22Rv1 (cell line): ENCODE measurements around the gene BIRC5.
A peak's percentile ranks its signal among the peaks of the same experiment; 100 is the strongest.

Experiments
- H3K27ac ChIP-seq: fragments of 450-650 bp; 2 replicates; pipeline ENCODE4 v1.5.1; 2017
- ZFX ChIP-seq: fragments of 450-650 bp; IDR thresholded peaks from 2 replicates; pipeline ENCODE4 v1.6.1; 2017; ENCODE audit warnings: antibody characterized with exemption, borderline replicate concordance
- TF ChIP-seq, protein P1 (sequence below): fragments of 450-650 bp; IDR thresholded peaks from 2 replicates; pipeline ENCODE4 v1.5.1; 2017; ENCODE audit warnings: mild to moderate bottlenecking

BIRC5 gene

GRCh38 chr17:78185981-78186691 is 27.9 kb upstream of the BIRC5 start:
- TF ChIP-seq, protein P1, sequence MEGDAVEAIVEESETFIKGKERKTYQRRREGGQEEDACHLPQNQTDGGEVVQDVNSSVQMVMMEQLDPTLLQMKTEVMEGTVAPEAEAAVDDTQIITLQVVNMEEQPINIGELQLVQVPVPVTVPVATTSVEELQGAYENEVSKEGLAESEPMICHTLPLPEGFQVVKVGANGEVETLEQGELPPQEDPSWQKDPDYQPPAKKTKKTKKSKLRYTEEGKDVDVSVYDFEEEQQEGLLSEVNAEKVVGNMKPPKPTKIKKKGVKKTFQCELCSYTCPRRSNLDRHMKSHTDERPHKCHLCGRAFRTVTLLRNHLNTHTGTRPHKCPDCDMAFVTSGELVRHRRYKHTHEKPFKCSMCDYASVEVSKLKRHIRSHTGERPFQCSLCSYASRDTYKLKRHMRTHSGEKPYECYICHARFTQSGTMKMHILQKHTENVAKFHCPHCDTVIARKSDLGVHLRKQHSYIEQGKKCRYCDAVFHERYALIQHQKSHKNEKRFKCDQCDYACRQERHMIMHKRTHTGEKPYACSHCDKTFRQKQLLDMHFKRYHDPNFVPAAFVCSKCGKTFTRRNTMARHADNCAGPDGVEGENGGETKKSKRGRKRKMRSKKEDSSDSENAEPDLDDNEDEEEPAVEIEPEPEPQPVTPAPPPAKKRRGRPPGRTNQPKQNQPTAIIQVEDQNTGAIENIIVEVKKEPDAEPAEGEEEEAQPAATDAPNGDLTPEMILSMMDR: no peak
- TF ChIP-seq ZFX: no peak
- H3K27ac ChIP-seq: peak overlapping the region; percentile 69

DNA sequence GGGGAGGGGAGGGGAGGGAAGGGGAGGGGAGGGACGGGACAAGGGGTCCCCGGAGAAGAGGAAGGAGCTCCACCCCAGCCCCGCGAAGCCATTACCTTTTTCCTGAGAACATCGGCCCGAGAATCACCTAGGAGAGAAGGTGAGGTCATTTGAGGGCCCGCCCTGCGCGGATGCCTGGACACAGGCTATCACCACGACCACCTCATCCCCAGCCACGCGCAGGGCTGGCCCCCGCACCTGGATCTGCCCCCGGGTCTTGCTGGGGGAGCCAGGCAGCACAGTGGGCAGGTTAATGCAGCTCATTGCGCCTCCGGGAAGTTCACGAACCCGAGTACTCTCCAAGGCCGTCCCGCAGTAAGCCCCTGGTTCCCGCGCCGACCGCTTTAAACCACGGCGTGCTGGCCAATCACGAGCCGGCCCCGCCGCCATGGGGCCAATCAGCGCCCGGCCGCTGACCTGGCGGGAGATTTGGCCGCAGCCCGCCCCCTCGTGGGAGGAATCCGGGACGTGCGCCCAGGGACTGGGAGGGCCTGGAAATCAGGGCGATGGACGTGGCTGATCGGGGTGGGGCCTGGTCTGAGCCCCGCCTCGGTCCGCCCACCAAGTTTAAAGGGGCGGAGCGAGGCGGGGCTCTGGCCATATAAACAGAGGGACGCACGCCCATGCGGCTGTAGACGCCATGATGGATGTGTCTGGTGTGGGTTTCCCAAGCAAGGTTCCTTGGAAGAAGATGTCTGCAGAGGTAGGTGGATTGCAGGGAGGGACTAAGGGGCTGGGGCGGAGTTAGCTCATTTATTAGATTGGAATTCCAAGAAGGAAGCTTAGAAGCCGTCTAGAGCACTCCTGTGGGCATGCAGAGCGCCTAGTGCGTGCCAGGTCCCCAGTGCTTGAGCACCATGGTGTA is 27.1 kb upstream of the BIRC5 start, which contains the start of the genes AFMID and TK1:
Gene AFMID (plus strand): TSS at position 671 of the 904 bp plus-strand sequence. CDS start 9 bp downstream, at position 680.
Gene TK1 (minus strand): TSS at position 361 of the 904 bp plus-strand sequence. CDS start 58 bp downstream, at position 303.
- TF ChIP-seq, protein P1: peak; percentile 74
- TF ChIP-seq ZFX: no peak
- peak within 1 kb of the TSS; percentile 69 for H3K27ac ChIP-seq

GRCh38 chr17:78196716-78197115 is 17.3 kb upstream of the BIRC5 start:
- TF ChIP-seq, protein P1: no peak
- no peak for TF ChIP-seq ZFX
- no peak overlapping the region for H3K27ac ChIP-seq

DNA sequence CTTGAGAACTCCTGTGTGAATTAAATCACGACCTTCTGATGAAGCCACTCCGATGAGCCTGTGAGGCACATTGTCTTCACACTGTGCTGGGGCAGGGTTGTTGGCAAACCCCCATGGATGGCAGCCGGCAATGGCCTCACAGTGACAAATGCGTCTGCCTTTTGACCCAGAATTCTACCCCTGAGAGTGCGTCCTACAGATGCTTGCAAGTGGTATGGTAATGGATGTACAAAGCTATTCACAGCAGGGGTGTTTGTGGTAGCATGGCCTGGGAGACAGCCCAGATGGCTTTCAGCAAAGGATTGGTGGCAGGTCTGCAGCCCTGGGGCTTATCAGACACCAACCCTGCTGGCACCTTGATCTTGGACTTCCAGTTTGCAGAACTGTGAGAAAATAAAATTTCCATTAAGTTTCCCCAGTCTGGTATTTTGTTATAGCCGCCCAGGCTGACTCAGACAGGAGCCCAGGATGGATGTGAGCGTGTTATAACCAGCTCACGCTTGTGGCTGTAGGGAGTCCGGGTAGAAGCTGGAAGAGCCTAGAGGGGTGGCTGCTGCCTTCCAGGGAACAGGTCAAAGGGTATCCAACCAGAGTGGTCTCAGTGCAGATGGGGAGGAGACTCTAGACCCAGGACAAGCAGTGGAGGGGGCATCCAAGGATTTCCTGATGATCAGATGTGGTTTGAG is 16.8 kb upstream of the BIRC5 start:
- H3K27ac ChIP-seq: no peak overlapping the region
- TF ChIP-seq, protein P1: no peak

DNA sequence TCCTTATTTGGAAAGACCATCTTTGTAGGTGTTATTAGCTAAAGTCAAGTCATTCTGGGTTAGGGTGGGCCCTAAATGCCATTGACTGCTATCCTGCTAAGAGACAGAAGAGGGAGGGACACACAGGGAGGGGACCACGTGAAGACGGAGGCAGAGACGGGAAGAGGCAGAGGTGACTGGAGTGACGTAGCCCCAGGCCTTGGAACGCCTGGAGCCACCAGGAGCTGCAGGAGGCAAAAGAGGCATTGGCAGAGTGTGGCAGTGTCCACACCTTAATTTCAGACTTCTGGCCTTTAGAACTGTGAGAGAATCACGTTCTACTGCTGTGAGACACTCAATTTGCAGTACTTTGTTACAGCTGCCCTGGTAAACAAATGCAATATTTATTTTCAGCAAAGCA is 13.6 kb upstream of the BIRC5 start:
- TF ChIP-seq ZFX: no peak
- TF ChIP-seq, protein P1: no peak
- no peak overlapping the region for H3K27ac ChIP-seq

DNA sequence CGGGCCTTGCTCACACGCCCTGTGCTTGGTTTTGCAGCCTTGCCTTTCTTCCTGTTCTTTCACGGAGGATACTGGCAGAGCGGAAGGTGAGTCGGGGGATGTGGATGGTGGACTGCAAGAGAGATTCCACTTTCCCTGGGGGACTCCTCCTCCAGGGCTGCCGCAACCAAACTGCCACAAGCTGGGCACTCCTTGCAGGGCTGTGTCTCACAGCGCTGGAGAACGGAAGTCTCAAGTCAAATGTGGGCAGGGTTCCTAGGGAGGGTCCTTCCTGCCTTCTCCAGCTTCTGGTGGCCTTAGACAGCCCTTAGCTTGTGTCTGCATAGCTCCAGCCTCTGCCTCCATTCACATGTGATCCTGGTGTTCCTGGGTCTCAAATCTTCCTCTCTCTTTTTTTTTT is 11.4 kb upstream of the BIRC5 start:
- TF ChIP-seq, protein P1: no peak
- no peak for TF ChIP-seq ZFX

More for the DNA sequence above, 11.4 kb upstream of the BIRC5 start:
- no peak overlapping the region for H3K27ac ChIP-seq
